Keratinocyte (primary cell): ENCODE measurements around the gene NIPAL4.

ENCODE experiments used
- CTCF ChIP-seq, 3 experiments: IDR thresholded peaks in 1 of 3; conservative IDR thresholded peaks in 1 of 3; optimal IDR thresholded peaks in 1 of 3; 2 replicates in 2 of 3; 3 replicates in 1 of 3; pipeline versions ENCODE3 to v1.5.1; 2011; ENCODE audit warnings: low read length in 3 of 3, mild to moderate bottlenecking in 3 of 3, moderate library complexity in 2 of 3, control low read depth in 1 of 3, inconsistent platforms in 1 of 3; ENCODE audit not compliant: insufficient read depth in 2 of 3; ENCODE audit errors: extremely low read depth in 1 of 3
- EZH2 ChIP-seq: IDR thresholded peaks from one replicate; pipeline ENCODE4 v1.6.1; 2012; ENCODE audit warnings: inconsistent platforms, mild to moderate bottlenecking, low read length, moderate library complexity

- TF ChIP-seq CTCF (optimal IDR thresholded peaks at IDR 0.05 in 1 of 3, IDR thresholded peaks at IDR 0.05 in 1 of 3, conservative IDR thresholded peaks at IDR 0.05 in 1 of 3; ENCODE audit: extremely low read depth in 1 of 3, insufficient read depth in 2 of 3, low read length in 3 of 3) (no peak), EZH2 (no peak)
These were observed 8.2 kb upstream of the NIPAL4 start for GRCh38 chr5:157451806-157452205.
